NOMO-1 treated with DMSO at 0.1 percent for 48 hours (cell line): Measurements from ENCODE around the gene SCN8A.

Experiments
- DNase-seq: peaks from one replicate; lab custom pipeline; 2025; ENCODE audit not compliant: unreplicated experiment; lab: John Stamatoyannopoulos, UW

SCN8A gene

GRCh38 chr12:51702587-51702986, 111.6 kb downstream of the SCN8A start:
- DNase-seq, result no peak

DNA sequence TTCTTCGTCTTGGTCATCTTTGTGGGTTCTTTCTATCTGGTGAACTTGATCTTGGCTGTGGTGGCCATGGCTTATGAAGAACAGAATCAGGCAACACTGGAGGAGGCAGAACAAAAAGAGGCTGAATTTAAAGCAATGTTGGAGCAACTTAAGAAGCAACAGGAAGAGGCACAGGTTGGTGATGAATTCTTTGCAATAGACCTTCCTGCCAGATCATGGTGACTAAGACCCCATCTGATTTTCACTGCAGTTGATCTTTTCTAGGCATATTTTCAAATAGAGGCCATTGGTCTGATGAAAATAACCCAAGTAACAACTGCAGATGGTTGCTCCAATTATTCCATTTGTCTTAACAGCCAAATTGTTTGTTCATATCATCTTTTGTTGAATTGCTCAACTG, 114.4 kb downstream of the SCN8A start:
- DNase-seq, result no peak

- DNase-seq, result no peak
These were observed 115.2 kb downstream of the SCN8A start for GRCh38 chr12:51706206-51706605.

DNA sequence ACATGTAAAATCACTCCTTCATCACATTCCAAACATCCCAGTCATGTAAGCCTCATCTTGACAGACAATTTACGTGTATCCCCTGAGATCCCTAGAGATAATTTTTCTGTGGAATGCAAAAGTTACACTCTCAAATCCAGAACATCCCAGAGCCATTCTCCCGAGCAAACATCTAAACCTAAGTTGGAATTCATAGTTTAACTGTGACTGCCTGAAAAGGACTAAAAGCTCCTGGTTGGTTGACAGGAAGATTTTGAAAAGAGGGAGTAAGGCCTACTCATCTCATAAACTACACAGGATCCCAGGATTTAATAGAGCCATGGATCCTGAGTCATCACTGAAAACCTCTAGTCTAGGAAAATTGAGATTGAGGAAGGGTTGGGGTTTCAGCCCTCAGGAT, 123.6 kb downstream of the SCN8A start:
- DNase-seq, result no peak

DNA sequence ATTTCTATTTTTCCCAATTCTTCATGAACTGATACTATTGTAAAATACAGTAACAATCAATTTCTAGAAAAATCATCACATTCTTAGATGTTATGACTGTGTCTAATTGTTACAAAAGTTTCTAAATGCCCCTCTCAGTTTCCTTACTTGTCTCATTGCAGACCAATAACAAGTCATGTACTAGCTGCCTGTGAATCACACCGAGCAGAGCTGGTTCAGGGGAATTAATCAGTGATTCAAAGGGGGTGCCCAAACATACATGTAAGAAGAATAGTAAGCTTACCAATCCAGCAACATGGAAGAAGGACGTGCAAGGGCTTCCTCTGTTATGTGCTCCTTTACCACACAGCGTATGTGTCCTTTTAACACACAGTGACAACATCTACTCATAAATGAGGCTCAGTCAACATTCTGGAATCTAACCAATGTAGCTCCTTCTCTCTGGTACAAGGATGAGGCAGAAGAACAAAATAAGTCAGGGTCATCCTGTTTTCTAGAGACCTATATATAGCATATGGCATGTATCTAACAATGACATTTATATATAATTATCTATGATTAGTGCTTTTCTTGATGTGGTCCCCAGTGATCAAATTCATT, 126.4 kb downstream of the SCN8A start:
- DNase-seq, result no peak

DNA sequence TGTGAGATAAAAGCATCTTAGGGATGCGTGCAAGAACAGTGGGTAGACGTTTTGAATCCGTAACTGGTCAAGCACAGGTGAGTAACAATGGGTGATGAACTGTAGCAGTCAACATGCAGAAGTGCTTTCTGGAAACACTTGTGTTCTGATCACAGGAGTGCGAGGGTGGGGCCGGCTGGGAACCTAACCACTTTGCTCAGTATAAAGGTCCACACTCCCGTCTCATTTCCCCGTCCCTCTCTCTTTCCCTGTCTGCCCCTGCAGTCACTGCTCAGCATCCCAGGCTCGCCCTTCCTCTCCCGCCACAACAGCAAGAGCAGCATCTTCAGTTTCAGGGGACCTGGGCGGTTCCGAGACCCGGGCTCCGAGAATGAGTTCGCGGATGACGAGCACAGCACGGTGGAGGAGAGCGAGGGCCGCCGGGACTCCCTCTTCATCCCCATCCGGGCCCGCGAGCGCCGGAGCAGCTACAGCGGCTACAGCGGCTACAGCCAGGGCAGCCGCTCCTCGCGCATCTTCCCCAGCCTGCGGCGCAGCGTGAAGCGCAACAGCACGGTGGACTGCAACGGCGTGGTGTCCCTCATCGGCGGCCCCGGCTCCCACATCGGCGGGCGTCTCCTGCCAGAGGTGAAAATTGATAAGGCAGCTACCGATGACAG, 130.4 kb downstream of the SCN8A start:
- DNase-seq, result no peak

DNA sequence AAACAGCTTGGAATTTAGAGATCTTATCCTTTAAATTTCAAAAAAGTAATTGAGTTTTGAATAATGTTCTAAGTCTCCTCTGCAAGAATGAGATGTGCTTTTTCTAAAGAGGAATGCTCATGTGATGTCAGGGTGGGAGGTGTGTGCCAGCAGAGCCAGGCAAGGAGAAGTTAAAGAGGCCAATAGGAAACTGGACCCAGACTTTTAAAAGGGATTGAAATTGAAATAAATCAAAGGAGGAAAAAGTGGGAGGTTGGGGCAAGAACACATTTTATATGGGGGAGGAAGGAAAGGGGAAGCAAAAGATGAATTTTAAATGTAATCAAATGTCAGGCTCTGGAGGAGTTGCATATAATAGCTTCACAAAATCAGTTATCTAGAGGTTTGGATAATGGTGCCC, 131.4 kb downstream of the SCN8A start:
- DNase-seq, result no peak

- DNase-seq, result no peak
These were observed 135.1 kb downstream of the SCN8A start for GRCh38 chr12:51726161-51726560.

- DNase-seq, result no peak
These were observed 135.9 kb downstream of the SCN8A start for GRCh38 chr12:51726931-51727330.

DNA sequence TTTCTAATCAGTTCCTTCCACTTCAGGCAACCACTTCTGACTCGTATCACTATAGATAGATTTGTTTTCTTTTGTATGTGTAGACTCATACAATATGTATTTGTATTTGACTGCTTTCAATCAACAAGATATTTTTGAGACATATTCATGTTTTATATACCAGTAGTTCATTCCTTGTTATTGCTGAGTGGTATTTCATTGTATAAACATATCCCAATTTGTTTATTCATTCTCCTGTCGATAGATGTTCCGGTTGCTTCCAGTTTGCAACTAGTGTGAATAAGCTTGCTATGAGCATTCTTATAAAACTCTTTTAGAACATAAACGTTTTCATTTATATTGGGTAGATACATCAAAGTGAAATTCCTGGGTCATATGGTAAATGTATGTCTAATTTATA, 138.3 kb downstream of the SCN8A start:
- DNase-seq, result no peak

- no peak for DNase-seq
These were observed 139.7 kb downstream of the SCN8A start for GRCh38 chr12:51730745-51731144.

- DNase-seq, result no peak
These were observed 149.5 kb downstream of the SCN8A start for GRCh38 chr12:51740536-51740935.

DNA sequence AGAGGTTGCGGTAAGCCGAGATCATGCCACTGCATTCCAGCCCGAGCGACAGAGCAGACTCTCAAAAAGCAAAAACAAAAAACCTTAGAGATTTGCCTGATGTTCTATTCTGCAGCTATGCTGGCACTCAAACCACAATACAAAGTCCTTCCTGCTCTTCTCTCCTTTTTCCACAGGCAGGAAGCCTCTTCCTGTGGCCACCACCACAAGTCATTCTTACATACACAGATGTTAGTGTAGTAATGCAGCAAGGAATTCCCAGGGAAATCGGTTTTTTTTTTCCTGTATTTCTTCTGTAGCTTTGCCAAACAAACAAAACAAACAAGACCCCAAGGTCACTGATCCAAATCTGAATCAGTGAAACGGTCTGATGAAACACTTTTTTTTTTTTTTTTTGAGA, 153.2 kb downstream of the SCN8A start:
- no peak for DNase-seq

DNA sequence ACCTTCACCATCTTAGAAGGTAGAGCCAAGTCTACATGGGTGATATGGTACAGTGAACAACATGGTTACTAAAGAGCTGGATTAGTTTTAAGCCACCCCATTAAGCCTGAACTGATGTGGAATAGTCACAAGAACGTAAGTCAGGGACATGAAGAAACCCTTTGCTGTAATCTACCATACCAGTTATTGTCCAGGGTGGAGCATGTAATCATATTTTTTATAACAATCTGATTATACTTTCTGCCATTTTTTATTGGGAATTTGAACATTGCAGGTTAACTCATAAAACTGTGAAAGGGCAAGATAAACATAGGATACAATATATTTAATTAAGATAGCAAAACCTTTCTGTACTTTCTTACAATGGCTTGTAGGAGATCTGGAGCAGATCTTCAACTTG, 153.9 kb downstream of the SCN8A start:
- DNase-seq, result no peak

DNA sequence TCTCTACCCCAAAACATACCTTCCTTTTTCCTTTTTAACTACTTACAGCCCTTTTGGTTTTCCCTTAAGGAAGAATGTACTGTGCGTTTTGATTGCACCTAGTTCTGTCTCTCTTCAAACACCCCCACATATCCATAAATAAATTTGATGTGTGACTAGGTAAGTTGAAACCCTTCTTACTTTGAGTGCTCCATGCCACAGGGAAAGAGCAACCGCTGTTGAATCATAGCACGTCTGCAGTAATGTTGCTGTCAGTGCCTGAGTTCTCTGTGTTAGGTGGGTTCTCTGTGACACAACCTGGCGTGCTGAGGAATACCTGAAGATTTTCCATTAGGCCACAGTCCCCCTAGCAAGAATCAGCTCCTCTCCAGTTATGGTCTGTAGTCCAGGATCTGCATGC, 155.4 kb downstream of the SCN8A start:
- DNase-seq, result no peak

- no peak for DNase-seq
These were observed 157.2 kb downstream of the SCN8A start for GRCh38 chr12:51748235-51748634.

DNA sequence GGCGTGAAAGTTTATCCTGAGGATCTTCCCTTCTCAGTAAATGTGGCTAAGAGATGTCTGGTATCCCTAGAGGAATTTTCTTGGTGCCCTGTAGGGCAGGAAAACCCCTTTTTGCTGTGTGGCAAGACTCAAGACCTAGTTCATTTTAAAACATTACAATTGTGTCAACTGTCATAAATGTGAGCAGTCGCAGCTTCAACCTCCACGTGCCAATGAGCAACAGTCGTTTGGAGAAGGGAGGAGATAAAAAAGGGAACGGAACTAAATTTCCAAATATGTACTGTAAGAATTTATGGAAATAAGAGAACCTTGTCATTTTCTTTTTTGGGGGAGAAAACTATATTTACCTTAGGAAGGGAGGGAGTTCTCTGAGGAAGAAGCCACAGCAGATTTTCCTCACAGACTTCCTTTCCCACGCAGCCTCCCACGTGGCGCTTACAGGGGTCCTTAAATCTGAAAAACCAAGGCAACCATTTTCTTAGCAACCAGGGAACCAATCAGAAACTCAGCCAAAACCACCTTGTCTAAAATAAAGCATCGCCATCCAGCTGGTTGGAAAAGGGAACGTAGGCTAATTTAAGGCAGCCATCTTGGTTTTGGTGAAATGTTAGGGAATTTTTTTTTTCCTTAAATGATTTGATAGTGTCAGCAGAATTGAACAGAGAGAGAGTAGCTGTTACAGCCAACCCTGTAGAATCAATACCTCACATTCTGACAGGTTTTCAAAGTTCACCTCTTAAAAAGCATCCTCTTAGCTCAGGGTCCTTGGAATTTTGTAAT, 158.4 kb downstream of the SCN8A start:
- no peak for DNase-seq

DNA sequence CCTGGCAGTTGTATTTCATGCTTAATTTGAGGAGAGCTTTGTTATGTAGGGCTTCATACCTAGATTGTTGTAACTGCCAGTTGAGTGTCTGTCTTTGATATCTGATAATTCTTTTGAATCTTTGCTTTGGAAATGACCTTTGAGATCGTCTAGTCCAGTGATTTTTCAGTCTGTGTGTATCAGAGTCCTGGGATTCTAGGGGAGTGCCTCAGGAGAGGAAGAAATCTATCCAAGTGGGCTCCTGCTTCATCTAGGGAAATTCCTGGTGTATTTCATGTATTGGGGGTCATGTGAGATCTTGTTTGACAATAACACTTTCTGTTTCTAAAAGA, 158.9 kb downstream of the SCN8A start:
- no peak for DNase-seq

DNA sequence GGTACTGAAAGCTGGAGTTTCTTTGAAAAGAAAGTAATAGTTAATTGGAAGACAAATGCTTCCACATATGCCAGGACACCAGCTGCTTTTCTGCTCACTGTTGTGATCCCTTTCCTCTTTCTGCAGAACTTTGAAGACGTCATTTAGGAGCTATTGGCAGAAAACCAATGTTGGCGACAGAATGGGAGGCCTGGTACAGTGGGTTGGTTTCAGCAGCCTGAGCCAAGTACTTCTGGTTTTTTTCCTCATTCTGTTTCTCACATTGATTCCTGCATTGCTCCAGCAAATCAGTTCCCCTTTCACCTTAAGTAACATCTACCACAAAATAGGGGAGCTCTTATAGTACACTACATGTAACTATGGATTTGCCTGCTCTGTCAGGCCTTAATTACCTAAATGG, 160.6 kb downstream of the SCN8A start:
- DNase-seq, result peak; percentile 38

- DNase-seq, result no peak
These were observed 161.3 kb downstream of the SCN8A start for GRCh38 chr12:51752234-51752889.

DNA sequence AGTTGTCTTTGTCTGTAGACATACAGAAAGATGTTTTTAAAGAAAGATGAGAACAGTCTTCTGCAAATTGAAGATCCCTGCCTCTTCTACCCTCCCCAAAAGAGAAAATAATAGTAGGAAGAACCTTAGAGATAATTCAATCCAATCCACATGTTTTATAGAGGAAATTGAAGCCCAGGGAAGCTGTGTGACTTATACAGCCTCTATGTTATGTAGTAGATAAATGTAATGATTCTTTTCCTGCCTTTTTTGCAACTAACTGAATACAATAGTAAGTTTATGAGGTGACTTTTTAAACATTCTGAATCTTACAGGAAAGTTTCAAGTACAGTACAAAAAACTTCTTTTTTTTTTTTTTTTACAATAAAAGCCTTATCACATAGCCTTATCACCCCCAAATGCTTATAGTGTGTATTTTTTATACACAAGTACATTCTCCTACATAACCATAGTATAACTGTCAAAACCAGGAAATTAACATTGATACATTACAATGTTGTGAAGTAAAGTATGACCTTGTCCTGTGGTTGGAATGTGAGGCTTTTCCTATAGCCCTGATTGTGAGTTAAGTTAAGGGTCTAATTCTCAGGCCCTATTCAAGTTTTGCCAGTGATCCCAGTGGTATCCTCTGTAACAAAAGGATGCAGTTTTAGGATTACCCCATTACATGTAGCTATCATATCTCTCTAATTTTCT, 163.1 kb downstream of the SCN8A start:
- DNase-seq, result no peak
